HepG2 (cell line): ENCODE data around the gene RPTOR. TPM values are rescaled to one million over a fixed set of nuclear protein-coding genes. Genes with fewer than 3 reads are reported as not detected.

ENCODE experiments used
- ATAC-seq: fragments of 200-7000 bp; cut with Tn5 transposase; 3 replicates; pipeline ENCODE4 v1.9.1; 2020; ENCODE audit warnings: mild to moderate bottlenecking, moderate library complexity
- BruUV-seq: library from RNA; stranded (reverse); fragments of 400-500 nt; replicated peaks from 2 replicates; lab custom pipeline; 2021; lab: Mats Ljungman, UMichigan
- CTCF ChIA-PET: fragments of 300-600 bp; formaldehyde crosslinking; extraction: SDS; loops from one replicate; lab custom pipeline; 2021; ENCODE audit warnings: low total read pairs, inconsistent platforms, low intra/inter-chr PET ratio; lab: Yijun Ruan, JAX
- POLR2A ChIA-PET: fragments of 350-600 bp; sonication (Branson Sonifier 250); formaldehyde crosslinking; loops from one replicate; lab custom pipeline; 2020; ENCODE audit warnings: antibody characterized with exemption, inconsistent platforms; lab: Yijun Ruan, JAX
- DNase-seq: peaks from one replicate; pipeline ENCODE4 v3.0.0-alpha.2; 2015; ENCODE audit warnings: low spot score
- FAIRE-seq: peaks from 3 replicates; lab custom pipeline; 2011; peaks lifted over from hg19 to GRCh38; lab: Jason Lieb, UNC
- H2AFZ ChIP-seq: one replicate; pipeline ENCODE4 v1.6.1; 2011; ENCODE audit warnings: low read length, inconsistent platforms
- H3K27ac ChIP-seq: fragments of 300-600 bp; 3 replicates; pipeline ENCODE4 v1.8.0; 2011; ENCODE audit warnings: mixed run types, mild to moderate bottlenecking, mixed read lengths, low read length, inconsistent platforms; ENCODE audit not compliant: insufficient read depth; ENCODE audit errors: extremely low read length
- H3K27me3 ChIP-seq, 2 experiments: fragments of 200-600 bp in 1 of 2; 2 replicates in 1 of 2; 3 replicates in 1 of 2; pipeline versions ENCODE4 v1.6.0 to v1.8.0; 2011; ENCODE audit warnings: low read length in 2 of 2, mild to moderate bottlenecking in 2 of 2, moderate library complexity in 2 of 2, inconsistent platforms in 1 of 2; ENCODE audit not compliant: insufficient read depth in 2 of 2, control insufficient read depth in 1 of 2
- H3K36me3 ChIP-seq, 2 experiments: fragments of 200-600 bp in 1 of 2; replicated peaks in 1 of 2; 2 replicates in 1 of 2; 3 replicates in 1 of 2; pipeline versions ENCODE4 v1.5.1 to v1.8.0; 2011; ENCODE audit warnings: low read length in 2 of 2, inconsistent platforms in 1 of 2; ENCODE audit not compliant: insufficient read depth in 2 of 2, control insufficient read depth in 1 of 2
- H3K4me1 ChIP-seq: 2 replicates; pipeline ENCODE4 v1.5.1; 2012; ENCODE audit warnings: low read length, inconsistent platforms; ENCODE audit not compliant: insufficient read depth
- H3K4me2 ChIP-seq: 2 replicates; pipeline ENCODE4 v1.6.0; 2011; ENCODE audit warnings: low read depth, low read length, inconsistent platforms
- H3K4me3 ChIP-seq, 3 experiments: fragments of 200-600 bp in 1 of 3; sonication (generic), shearing (Covaris generic) in 1 of 3; replicated peaks in 1 of 3; 2 replicates each; pipeline ENCODE4 v1.5.1; 2011 to 2016; ENCODE audit warnings: low read length in 3 of 3, inconsistent platforms in 2 of 3, low read depth in 2 of 3, mild to moderate bottlenecking in 2 of 3, control low read depth in 1 of 3, mixed read lengths in 1 of 3; ENCODE audit not compliant: insufficient read depth in 1 of 3
- H3K79me2 ChIP-seq: one replicate; pipeline ENCODE4 v1.6.1; 2011; ENCODE audit warnings: low read length, inconsistent platforms; ENCODE audit not compliant: insufficient read depth
- H3K9ac ChIP-seq: 2 replicates; pipeline ENCODE4 v1.6.0; 2011; ENCODE audit warnings: mild to moderate bottlenecking, low read depth, low read length, inconsistent platforms; ENCODE audit not compliant: insufficient read depth
- H3K9me3 ChIP-seq: 2 replicates; pipeline ENCODE4 v1.5.1; 2012; ENCODE audit warnings: mild to moderate bottlenecking, low read length
- H4K20me1 ChIP-seq: 2 replicates; pipeline ENCODE4 v1.6.0; 2011; ENCODE audit warnings: inconsistent platforms, mild to moderate bottlenecking, low read length, moderate library complexity; ENCODE audit not compliant: insufficient read depth
- CENPX ChIP-seq: sonication (generic); formaldehyde crosslinking; IDR thresholded peaks from 2 replicates; pipeline ENCODE4 v1.9.0; 2021; ENCODE audit warnings: mild to moderate bottlenecking, missing genetic modification reagents, moderate library complexity
- FLYWCH1 ChIP-seq: sonication (generic); formaldehyde crosslinking; IDR thresholded peaks from 2 replicates; pipeline ENCODE4 v1.8.1; 2023; ENCODE audit warnings: mild to moderate bottlenecking, missing genetic modification reagents
- HCFC1 ChIP-seq: fragments of 150-350 bp; IDR thresholded peaks from 2 replicates; pipeline ENCODE4 v1.6.1; 2014; ENCODE audit warnings: low read depth, low read length
- NR3C1 ChIP-seq: sonication (generic); formaldehyde crosslinking; IDR thresholded peaks from 2 replicates; pipeline ENCODE4 v1.4.0; 2020; ENCODE audit warnings: missing genetic modification reagents
- TFDP2 ChIP-seq: sonication (generic); formaldehyde crosslinking; IDR thresholded peaks from 2 replicates; pipeline ENCODE4 v1.4.0; 2020; ENCODE audit warnings: missing genetic modification reagents
- ZIK1 ChIP-seq: sonication (generic); formaldehyde crosslinking; IDR thresholded peaks from 2 replicates; pipeline ENCODE4 v1.5.0; 2020; ENCODE audit warnings: mild to moderate bottlenecking, low read depth, missing genetic modification reagents, borderline replicate concordance
- ZNF7 ChIP-seq: IDR thresholded peaks from 2 replicates; pipeline ENCODE4 v1.6.1; 2016; ENCODE audit warnings: missing biosample characterization, missing genetic modification reagents
- ZSCAN9 ChIP-seq: IDR thresholded peaks from 2 replicates; pipeline ENCODE4 v1.6.1; 2016; ENCODE audit warnings: borderline replicate concordance
- WGBS: methylation state at CpG from one replicate; pipeline ENCODE4 v1.1.6; 2017; ENCODE audit warnings: low lambda C conversion rate; 5-methylcytosine and 5-hydroxymethylcytosine counted together
- in situ Hi-C: cut with HindIII; loops from 2 replicates; pipeline ENCODE4 v1.10.0; 2017; ENCODE audit warnings: low pct_unique_long_range_greater_than_20kb; ENCODE audit not compliant: extremely low pct_ligation_motif_present
- intact Hi-C: fragments of 100-400 bp; cut with micrococcal nuclease; formaldehyde crosslinking; loops from one replicate; pipeline ENCODE4 v1.10.0; 2022; ENCODE audit not compliant: unreplicated experiment
- polyA plus RNA-seq, 8 experiments: library from polyadenylated mRNA; depleted of rRNA in 3 of 8; stranded (reverse) in 7 of 8; unstranded in 1 of 8; fragments of >200 nt; fragmentation: Illumina TruSeq in 4 of 8; extraction: Trizol in 4 of 8; gene quantifications; 2 replicates each; pipeline versions ENCODE4 v1.2.1 to v1.2.3, GENCODE V29; 2011 to 2016; ENCODE audit warnings: low read depth in 4 of 8, missing spikeins in 1 of 8, mixed read lengths in 1 of 8; ENCODE audit not compliant: insufficient read depth in 1 of 8
- total RNA-seq, 5 experiments: library from RNA; depleted of rRNA; stranded (reverse); fragments of >200 nt; fragmentation: Illumina TruSeq; extraction: Trizol; gene quantifications; 2 replicates each; pipeline ENCODE4 v1.2.3, GENCODE V29; 2016; ENCODE audit warnings: low read depth in 1 of 5
- TF ChIP-seq, protein P1 (sequence below): sonication (generic); formaldehyde crosslinking; IDR thresholded peaks from 2 replicates; pipeline ENCODE4 v1.4.0; 2020; ENCODE audit warnings: missing genetic modification reagents, borderline replicate concordance

Gene RPTOR
- total and polyA plus RNA-seq, 2 of the 13 experiments (the other 11 are each of a cell fraction or from before 2014, with no cell fraction given): 6.6 to 25.3 TPM

DNA sequence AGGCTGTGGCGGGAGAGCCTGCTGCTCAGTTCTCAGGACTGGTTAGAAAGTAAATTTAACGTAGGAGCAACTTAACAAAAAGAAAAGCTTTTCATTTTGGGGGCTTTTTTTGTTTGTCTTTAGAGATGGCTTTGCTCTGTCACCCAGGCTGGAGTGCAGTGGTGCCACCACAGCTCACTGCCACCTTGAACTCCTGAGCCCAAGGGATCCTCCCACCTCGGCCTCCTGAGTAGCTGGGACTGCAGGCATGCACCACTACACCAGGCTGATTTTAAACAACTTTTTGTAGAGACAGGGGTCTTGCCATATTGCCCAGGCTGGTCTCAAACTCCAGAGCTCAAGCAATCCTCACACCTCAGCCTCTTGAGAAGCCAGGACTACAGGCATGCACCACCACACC is 205.0 kb downstream of the RPTOR start:
- peaks cover 13% of the 10 kb centered on the region in 2 experiments; a peak in 4 of 5 replicates for H3K36me3 ChIP-seq
- ATAC-seq: no peak
- in situ Hi-C loops: no loop called here
- H4K20me1 ChIP-seq: 0 out of 2 replicates have a peak, but pooled peaks cover 5% of the 10 kb centered on the region
- peaks cover 9% of the 10 kb centered on the region; the same call in 1 of the 2 replicates for H3K4me1 ChIP-seq
- no TSS peak for BruUV-seq
- no peak overlapping the region for H3K4me3 ChIP-seq
- intact Hi-C loops: no loop called here
- WGBS: 89% methylated on average over 3 of the region's 3 CpGs
- CTCF ChIA-PET: no interaction called here
- no peak overlapping the region for H2AFZ ChIP-seq
- H3K4me2 ChIP-seq: no peak overlapping the region
- DNase-seq: no peak
- no peaks in the 10 kb centered on the region for H3K79me2 ChIP-seq
- no peak overlapping the region for H3K27ac ChIP-seq
- H3K9me3 ChIP-seq: no peaks in the 10 kb centered on the region
- no peak for FAIRE-seq
- POLR2A ChIA-PET: no interaction called here
- H3K9ac ChIP-seq: no peak overlapping the region
- TF ChIP-seq FLYWCH1: no peak
- TF ChIP-seq ZIK1 (CRISPR knock-in tag): no peak
- no peak for TF ChIP-seq NR3C1 (CRISPR knock-in tag)
- no peak for TF ChIP-seq HCFC1
- TF ChIP-seq CENPX: no peak
- TF ChIP-seq, protein P1, sequence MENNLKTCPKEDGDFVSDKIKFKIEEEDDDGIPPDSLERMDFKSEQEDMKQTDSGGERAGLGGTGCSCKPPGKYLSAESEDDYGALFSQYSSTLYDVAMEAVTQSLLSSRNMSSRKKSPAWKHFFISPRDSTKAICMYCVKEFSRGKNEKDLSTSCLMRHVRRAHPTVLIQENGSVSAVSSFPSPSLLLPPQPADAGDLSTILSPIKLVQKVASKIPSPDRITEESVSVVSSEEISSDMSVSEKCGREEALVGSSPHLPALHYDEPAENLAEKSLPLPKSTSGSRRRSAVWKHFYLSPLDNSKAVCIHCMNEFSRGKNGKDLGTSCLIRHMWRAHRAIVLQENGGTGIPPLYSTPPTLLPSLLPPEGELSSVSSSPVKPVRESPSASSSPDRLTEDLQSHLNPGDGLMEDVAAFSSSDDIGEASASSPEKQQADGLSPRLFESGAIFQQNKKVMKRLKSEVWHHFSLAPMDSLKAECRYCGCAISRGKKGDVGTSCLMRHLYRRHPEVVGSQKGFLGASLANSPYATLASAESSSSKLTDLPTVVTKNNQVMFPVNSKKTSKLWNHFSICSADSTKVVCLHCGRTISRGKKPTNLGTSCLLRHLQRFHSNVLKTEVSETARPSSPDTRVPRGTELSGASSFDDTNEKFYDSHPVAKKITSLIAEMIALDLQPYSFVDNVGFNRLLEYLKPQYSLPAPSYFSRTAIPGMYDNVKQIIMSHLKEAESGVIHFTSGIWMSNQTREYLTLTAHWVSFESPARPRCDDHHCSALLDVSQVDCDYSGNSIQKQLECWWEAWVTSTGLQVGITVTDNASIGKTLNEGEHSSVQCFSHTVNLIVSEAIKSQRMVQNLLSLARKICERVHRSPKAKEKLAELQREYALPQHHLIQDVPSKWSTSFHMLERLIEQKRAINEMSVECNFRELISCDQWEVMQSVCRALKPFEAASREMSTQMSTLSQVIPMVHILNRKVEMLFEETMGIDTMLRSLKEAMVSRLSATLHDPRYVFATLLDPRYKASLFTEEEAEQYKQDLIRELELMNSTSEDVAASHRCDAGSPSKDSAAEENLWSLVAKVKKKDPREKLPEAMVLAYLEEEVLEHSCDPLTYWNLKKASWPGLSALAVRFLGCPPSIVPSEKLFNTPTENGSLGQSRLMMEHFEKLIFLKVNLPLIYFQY (CRISPR knock-in tag): no peak
- TF ChIP-seq ZSCAN9 (CRISPR knock-in tag): no peak
- TF ChIP-seq ZNF7 (CRISPR knock-in tag): no peak
- TF ChIP-seq TFDP2 (CRISPR knock-in tag): no peak
- H3K27me3 ChIP-seq: no peaks in the 10 kb centered on the region
